ENCODE results near the gene GPLD1. TPM values are rescaled to one million over a fixed set of nuclear protein-coding genes. Genes with fewer than 3 reads are reported as not detected.

GPLD1 gene
- total RNA-seq, 6 donors from 2014 or later: 2.5 to 15.7 (median 7.3) TPM

DNA sequence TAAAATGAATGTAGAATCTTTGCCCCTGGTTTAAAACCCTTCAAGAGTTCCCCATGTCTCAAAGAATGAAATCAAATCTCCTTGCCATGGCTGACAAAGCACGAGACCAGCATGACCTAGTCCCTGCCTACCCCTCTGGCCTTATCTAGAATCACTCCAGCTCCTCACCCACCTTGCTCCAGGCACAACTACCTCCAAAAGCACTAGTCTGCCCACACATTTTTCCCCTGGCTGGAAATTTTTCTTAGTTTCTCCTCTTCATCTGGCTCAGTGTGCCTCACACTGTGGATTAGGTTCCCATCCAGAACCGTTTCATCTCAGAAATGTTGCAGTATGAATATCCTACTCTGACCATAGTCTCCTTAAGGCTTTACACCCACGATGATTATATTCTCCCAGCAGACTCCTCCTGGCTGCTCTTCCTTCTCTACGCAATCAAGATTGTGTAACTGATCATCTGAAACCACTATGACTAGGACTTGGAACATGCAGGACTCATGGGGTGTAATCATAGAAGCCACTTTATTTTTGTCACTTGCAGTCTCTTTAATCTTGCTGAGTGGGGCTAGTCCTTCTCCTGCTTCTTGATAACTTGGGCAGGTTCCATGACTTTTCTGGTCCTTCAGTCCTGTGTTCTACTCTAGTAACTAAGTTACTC, 94.5 kb downstream of the GPLD1 start:
- no peak overlapping the region for H3K4me3 ChIP-seq
- no peaks in the 10 kb centered on the region for H3K4me1 ChIP-seq
- H3K27ac ChIP-seq: no peak overlapping the region
- no peaks in the 10 kb centered on the region for H3K9me3 ChIP-seq
- H3K27me3 ChIP-seq: no peaks in the 10 kb centered on the region
- ATAC-seq (ENCODE audit: low FRiP score in 2 of 2) (peak in 1 of 2 donors; percentile 92), DNase-seq (no peak)
- WGBS, 2 donors: 63 to 85% methylated on average over 4 of the region's 4 CpGs
- no peak for TF ChIP-seq POLR2A (IDR thresholded peaks at IDR 0.05)
- TF ChIP-seq, protein P1, sequence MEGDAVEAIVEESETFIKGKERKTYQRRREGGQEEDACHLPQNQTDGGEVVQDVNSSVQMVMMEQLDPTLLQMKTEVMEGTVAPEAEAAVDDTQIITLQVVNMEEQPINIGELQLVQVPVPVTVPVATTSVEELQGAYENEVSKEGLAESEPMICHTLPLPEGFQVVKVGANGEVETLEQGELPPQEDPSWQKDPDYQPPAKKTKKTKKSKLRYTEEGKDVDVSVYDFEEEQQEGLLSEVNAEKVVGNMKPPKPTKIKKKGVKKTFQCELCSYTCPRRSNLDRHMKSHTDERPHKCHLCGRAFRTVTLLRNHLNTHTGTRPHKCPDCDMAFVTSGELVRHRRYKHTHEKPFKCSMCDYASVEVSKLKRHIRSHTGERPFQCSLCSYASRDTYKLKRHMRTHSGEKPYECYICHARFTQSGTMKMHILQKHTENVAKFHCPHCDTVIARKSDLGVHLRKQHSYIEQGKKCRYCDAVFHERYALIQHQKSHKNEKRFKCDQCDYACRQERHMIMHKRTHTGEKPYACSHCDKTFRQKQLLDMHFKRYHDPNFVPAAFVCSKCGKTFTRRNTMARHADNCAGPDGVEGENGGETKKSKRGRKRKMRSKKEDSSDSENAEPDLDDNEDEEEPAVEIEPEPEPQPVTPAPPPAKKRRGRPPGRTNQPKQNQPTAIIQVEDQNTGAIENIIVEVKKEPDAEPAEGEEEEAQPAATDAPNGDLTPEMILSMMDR (IDR thresholded peaks at IDR 0.05): no peak
- no peak for TF ChIP-seq POLR2AphosphoS5 (IDR thresholded peaks at IDR 0.05)
- no peak for TF ChIP-seq EP300 (IDR thresholded peaks at IDR 0.05)
- H3K36me3 ChIP-seq: no peaks in the 10 kb centered on the region

GRCh38 chr6:24394061-24394779, 95.2 kb downstream of the GPLD1 start:
- no peaks in the 10 kb centered on the region for H3K36me3 ChIP-seq
- DNase-seq (no peak), ATAC-seq (ENCODE audit: low FRiP score in 2 of 2) (peak in 1 of 2 donors; percentile 45)
- 86 to 93% methylated on average over 2 of the region's 2 CpGs for WGBS, 2 donors
- H3K4me1 ChIP-seq: no peaks in the 10 kb centered on the region
- H3K27ac ChIP-seq: no peak overlapping the region
- H3K27me3 ChIP-seq: no peaks in the 10 kb centered on the region
- H3K4me3 ChIP-seq: no peak overlapping the region
- H3K9me3 ChIP-seq: no peaks in the 10 kb centered on the region
- TF ChIP-seq POLR2AphosphoS5 (IDR thresholded peaks at IDR 0.05) (no peak), EP300 (IDR thresholded peaks at IDR 0.05) (no peak), POLR2A (IDR thresholded peaks at IDR 0.05) (no peak)
- TF ChIP-seq, protein P1 (IDR thresholded peaks at IDR 0.05): no peak

GRCh38 chr6:24391756-24392405, 97.5 kb downstream of the GPLD1 start:
- no peak overlapping the region for H3K4me3 ChIP-seq
- WGBS, 2 donors: 83 to 85% methylated on average over 2 of the region's 2 CpGs
- H3K27me3 ChIP-seq: no peaks in the 10 kb centered on the region
- H3K27ac ChIP-seq: no peak overlapping the region
- no peaks in the 10 kb centered on the region for H3K9me3 ChIP-seq
- TF ChIP-seq, protein P1 (IDR thresholded peaks at IDR 0.05): no peak
- TF ChIP-seq POLR2AphosphoS5 (IDR thresholded peaks at IDR 0.05) (no peak), EP300 (IDR thresholded peaks at IDR 0.05) (no peak), POLR2A (IDR thresholded peaks at IDR 0.05) (no peak)
- H3K36me3 ChIP-seq: no peaks in the 10 kb centered on the region
- ATAC-seq (ENCODE audit: low FRiP score in 2 of 2): no peak
- no peaks in the 10 kb centered on the region for H3K4me1 ChIP-seq
- DNase-seq: no peak

DNA sequence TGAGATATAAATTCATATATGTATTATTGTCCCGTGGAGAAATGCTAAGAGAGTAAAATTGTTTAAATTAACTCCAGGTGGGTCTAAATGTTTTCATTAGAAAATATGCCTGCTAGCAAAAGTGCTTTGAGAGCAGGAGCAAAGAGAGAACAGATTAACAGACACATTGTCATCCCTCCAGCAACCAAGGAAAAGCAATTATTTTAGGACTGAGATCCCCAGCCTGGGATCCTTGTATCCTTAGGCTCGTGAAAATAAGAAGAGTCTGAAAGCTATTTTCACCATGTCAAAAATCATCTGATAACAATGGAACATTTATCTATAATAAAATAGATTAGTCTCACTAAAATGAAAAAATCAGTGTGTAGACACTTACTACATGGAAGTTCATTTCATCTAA, 98.2 kb downstream of the GPLD1 start:
- H3K27me3 ChIP-seq: no peaks in the 10 kb centered on the region
- no peak for DNase-seq
- TF ChIP-seq EP300 (IDR thresholded peaks at IDR 0.05): no peak
- TF ChIP-seq, protein P1 (IDR thresholded peaks at IDR 0.05): no peak
- TF ChIP-seq POLR2A (IDR thresholded peaks at IDR 0.05): no peak
- no peak for TF ChIP-seq POLR2AphosphoS5 (IDR thresholded peaks at IDR 0.05)
- WGBS, 2 donors: 66 to 79% methylated on average over 2 of the region's 2 CpGs
- no peak for ATAC-seq (ENCODE audit: low FRiP score in 2 of 2)
- no peaks in the 10 kb centered on the region for H3K4me1 ChIP-seq
- no peak overlapping the region for H3K27ac ChIP-seq
- no peak overlapping the region for H3K4me3 ChIP-seq
- H3K9me3 ChIP-seq: no peaks in the 10 kb centered on the region
- H3K36me3 ChIP-seq: no peaks in the 10 kb centered on the region
